ENCODE results near the gene STK10.

Gene STK10

GRCh38 chr5:172086194-172086975 lies 101.6 kb downstream of the STK10 start:
- no peak for DNase-seq

- DNase-seq = no peak
Measured at GRCh38 chr5:172085738-172086137, 102.3 kb downstream of the STK10 start.

DNA sequence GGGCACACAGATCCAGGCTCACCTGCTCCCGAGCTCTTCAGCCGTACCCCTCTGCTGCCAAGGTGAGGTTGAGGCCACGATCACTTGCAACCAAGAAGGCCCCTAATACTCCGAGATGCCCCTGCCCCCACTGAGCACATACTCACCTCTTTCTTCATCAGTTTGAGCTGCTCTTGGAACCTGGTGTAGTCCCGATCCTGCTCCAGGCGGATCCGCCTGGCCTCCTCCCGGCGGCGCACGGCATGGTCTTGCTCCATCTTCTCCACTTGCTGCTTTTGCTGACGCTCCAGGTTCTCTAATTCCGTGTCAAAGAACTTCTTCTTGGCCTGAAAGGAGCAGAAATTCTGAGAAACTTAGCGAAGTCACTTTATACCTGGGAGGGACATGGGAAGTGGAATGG lies 105.8 kb downstream of the STK10 start:
- DNase-seq = no peak

DNA sequence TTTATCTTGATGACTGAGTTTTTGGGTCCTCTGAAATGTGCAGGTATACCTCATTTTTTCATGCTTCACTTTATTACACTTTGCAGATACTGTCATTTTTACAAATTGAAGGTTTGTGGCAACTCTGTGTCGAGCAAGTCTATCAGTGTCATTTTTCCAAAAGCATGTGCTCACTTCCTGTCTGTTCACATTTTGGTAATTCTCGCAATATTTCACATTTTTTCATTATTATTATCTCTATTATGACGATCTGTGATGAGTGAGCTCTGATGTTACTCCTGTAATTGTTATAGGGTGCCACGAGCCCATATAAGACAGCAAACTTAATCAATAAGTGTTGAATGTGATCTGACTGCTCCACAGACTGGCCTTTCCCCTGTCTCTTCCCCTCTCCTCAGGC lies 108.1 kb downstream of the STK10 start:
- no peak for DNase-seq

GRCh38 chr5:172078726-172079345 lies 109.2 kb downstream of the STK10 start:
- no peak for DNase-seq

GRCh38 chr5:172077664-172078425 lies 110.2 kb downstream of the STK10 start:
- DNase-seq = no peak

GRCh38 chr5:172076761-172077244 lies 111.2 kb downstream of the STK10 start:
- DNase-seq = no peak

DNA sequence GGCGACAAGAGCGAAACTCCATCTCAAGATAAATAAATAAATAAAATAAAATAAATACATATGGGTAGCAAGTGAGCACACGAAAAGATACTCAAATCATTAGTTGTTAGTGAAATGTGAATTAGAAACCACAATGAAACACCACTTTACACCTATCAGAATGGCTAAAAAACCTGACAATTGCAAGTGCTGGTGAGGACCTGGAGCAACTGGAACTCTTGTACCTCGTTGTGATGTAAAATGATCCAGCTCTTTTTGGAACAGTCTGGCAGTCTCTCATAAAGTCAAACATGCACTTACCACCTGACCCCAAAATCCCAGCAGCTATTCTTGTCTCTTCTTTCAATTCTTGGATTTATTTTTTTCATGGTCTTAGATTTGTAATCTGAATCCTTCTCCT lies 112.4 kb downstream of the STK10 start:
- DNase-seq = no peak

DNA sequence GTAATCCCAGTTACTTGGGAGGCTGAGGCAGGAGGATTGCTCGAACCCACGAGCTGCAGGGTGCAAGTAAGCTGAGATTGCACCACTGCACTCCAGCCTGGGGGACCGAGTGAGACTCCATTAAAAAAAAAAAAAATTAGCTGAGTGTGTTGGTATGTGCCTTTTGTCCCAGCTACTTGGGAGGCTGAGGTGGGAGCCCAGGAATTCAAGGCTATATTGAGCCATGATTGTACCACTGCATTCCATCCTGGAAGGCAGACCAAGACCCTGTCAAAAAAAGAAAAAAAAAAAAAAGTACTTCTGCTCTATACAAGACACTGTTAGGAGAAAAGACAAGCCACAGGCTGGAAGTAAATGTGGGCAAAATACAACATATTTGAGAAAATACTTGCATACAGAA lies 113.1 kb downstream of the STK10 start:
- no peak for DNase-seq

- no peak for DNase-seq
Measured at GRCh38 chr5:172071309-172071875, 116.6 kb downstream of the STK10 start.

- no peak for DNase-seq
Measured at GRCh38 chr5:172065431-172066065, 122.5 kb downstream of the STK10 start.

GRCh38 chr5:172064766-172065165 lies 123.3 kb downstream of the STK10 start:
- DNase-seq = no peak

DNA sequence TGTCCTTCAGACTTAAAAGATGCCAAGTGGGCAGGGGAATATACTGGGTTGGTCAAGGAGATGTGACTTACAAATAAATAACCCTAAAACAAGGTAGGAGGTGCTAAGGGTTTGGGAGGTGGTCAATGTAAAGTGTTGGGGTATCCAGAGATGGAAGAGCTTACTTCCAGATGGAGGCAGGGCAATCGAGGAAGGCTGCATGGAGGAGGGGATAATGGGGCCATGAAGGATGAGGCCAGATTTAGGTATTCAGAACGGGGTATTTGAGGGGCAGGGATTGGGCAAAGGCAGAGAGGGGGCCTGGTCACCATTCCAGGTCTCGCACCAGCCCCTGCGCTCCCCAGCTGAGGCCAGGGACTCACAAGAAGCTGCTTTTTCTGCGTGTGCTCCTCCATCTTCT lies 123.7 kb downstream of the STK10 start:
- DNase-seq = no peak

GRCh38 chr5:172063463-172064235 lies 124.4 kb downstream of the STK10 start:
- no peak for DNase-seq

DNA sequence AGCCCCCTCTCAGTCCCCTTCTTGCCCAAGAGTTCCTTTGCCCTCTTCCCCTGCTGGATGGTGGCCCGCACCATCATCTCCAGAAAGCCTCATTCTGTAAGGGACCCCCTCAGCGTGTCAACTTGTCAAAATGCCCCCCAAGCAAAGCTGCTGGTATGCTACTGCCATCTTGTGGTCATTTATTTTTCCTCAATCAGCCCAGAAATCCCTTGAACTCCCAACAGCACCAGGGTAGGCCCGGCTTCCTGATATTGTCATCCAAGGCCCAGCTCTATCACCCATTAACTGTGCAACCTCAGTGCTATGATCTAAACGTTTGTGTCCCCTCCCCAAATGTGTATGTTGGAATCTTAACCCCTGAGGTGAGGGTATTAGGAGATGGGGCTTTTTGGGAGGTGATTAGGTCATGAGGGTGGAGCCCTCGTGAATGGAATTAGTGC lies 128.3 kb downstream of the STK10 start:
- no peak for DNase-seq

DNA sequence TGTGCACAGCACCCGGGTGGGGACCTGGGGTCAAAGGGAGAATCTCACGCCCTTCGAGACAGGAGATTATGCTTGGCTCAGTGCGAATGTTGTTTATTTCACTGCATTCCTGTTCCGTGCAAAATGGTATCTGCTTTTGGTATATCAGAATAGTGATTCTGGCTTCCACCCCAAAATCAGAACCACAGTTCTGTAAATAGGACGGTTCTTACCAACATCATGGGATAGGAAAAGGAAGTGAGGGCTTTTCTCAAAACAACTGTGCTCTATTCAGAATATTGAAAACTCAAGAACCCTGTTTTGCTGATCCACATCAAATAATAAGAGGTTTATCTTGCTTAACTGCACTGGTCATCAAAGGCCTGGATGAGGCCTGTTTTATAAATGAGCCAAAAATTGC lies 129.9 kb downstream of the STK10 start:
- no peak for DNase-seq

DNA sequence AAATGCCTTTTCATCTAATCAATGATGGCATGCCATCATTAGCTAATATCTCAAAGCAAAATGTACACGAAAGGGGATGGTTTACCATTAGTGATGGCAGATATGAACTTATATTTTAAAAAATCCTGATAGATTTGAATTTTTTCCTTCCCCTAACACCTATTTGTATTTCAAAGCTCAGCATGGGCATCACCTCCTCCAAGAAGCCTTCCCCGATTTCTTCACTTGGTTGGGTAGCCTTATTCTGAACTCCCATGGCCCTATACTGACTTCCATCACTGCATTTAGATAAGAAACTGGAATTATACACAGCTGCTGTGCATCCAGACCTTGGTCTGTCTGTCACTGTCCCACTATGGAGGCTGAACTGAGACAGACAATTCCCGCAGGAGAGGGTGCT lies 132.0 kb downstream of the STK10 start:
- no peak for DNase-seq

GRCh38 chr5:172055421-172055820 lies 132.6 kb downstream of the STK10 start:
- no peak for DNase-seq

DNA sequence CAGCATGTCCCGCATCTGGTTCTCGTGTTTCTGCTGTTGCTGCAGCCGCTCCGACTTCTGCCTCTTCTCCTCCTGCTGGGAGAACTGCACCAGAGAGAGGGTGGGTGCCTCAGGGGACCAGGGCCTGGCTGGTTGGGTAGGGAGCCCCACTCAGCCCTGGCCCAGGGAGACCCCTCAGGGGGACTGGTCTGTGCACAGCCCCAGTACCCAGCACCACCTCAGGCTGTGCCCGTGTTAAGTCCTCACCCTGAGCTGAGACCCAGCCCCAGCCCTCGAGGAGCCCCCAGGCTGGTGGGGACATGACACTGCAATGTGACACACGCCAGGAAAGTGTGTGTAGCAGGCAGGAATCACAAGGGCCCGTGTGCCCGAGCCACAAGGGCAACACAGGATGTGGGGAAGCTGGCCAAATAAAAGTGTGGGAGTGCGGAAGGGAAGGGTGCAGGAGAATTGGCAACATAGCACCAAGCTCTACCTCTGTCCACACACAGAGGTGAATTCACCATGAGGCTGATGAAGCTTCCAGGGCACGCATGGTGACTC lies 133.3 kb downstream of the STK10 start:
- no peak for DNase-seq

GRCh38 chr5:172052450-172053236 lies 135.4 kb downstream of the STK10 start:
- no peak for DNase-seq
